Right lobe of liver (tissue), 6 donors: ENCODE measurements around the gene GNAT2. TPM values are rescaled to one million over a fixed set of nuclear protein-coding genes. Genes with fewer than 3 reads are reported as not detected.

ENCODE experiments used
- ATAC-seq, 4 donors: fragments of 200-7000 bp; cut with Tn5 transposase; one replicate each; pipeline ENCODE4 v1.9.1; 2020; ENCODE audit warnings: mild to moderate bottlenecking in 4 of 4, moderate library complexity in 4 of 4
- DNase-seq, 3 donors: peaks; one replicate each; pipeline ENCODE4 v3.0.0-alpha.2; 2020
- H3K27ac ChIP-seq, 3 donors: fragments of 200-600 bp; one replicate each; pipeline ENCODE4 v1.8.0; 2022
- H3K27me3 ChIP-seq, 2 donors: fragments of 200-600 bp; one replicate each; pipeline ENCODE4 v1.8.0; 2022
- H3K36me3 ChIP-seq, 4 donors: fragments of 200-600 bp; sonication (generic) in 1 of 4; one replicate each; pipeline versions ENCODE4 v1.5.1 to v1.8.0; 2017 to 2022; ENCODE audit warnings: control low read depth in 1 of 4
- H3K4me1 ChIP-seq, 4 donors: fragments of 200-600 bp; sonication (generic) in 1 of 4; one replicate each; pipeline versions ENCODE4 v1.5.1 to v1.8.0; 2017 to 2022; ENCODE audit warnings: control low read depth in 1 of 4
- H3K4me3 ChIP-seq, 3 donors: fragments of 200-600 bp; one replicate each; pipeline ENCODE4 v1.8.0; 2022
- H3K9me3 ChIP-seq, 4 donors: fragments of 200-600 bp; sonication (generic) in 1 of 4; one replicate each; pipeline versions ENCODE4 v1.5.1 to v1.8.0; 2017 to 2022; ENCODE audit warnings: control low read depth in 1 of 4
- CTCF ChIP-seq, 4 donors: fragments of 200-600 bp in 3 of 4; fragments of 450-650 bp in 1 of 4; IDR thresholded peaks; one replicate each; pipeline versions ENCODE4 v1.5.1 to v1.8.0; 2016 to 2022; ENCODE audit warnings: antibody characterized with exemption in 4 of 4, mild to moderate bottlenecking in 2 of 4
- POLR2A ChIP-seq: fragments of 450-650 bp; IDR thresholded peaks from one replicate; pipeline ENCODE4 v1.6.1; 2017; ENCODE audit warnings: antibody characterized with exemption, mild to moderate bottlenecking
- WGBS: methylation state at CpG from one replicate; pipeline ENCODE4 v1.1.6; 2018; ENCODE audit warnings: low coverage, low lambda C conversion rate; ENCODE audit not compliant: insufficient coverage; ENCODE audit errors: missing lambda C conversion rate; 5-methylcytosine and 5-hydroxymethylcytosine counted together
- intact Hi-C, 2 donors: fragments of 100-400 bp; cut with DNase I; formaldehyde crosslinking; loops; one replicate each; pipeline versions ENCODE4 v1.11.2 to v1.14.1; 2022
- total RNA-seq, 6 experiments: library from RNA; depleted of rRNA in 2 of 6; stranded (reverse); fragments of >200 nt in 2 of 6; fragmentation: NEBNext Ultra II Directional in 3 of 6; extraction: Animal tissue kit (Norgen Biotek cat#: 25700) in 3 of 6; gene quantifications; one replicate each; pipeline versions ENCODE4 v1.1.0 to v1.2.4, GENCODE V29; 2016 to 2023
- donor health status: DM: no; HTN: yes; CAD: no.
- donor health status: DM: no; HTN: no; CAD: no.
- donor health status: DM: no; HTN: no; CAD: no.
- donor health status: DM: no; HTN: yes; CAD: no.
- donor health status: DM: no; HTN: yes; CAD: no.

GNAT2 gene
- total RNA-seq, 6 experiments from 2014 or later: 0.20 to 0.21 (median 0.20) TPM; not detected in 3

GRCh38 chr1:109589177-109589576 lies 30.2 kb downstream of the GNAT2 start:
- H3K27ac ChIP-seq: no peak overlapping the region
- ATAC-seq (peak; percentile 56 to 83 (median 75)), DNase-seq (no peak)
- H3K27me3 ChIP-seq: no peaks in the 10 kb centered on the region
- peaks cover 0 to 35% (median 3%) of the 10 kb centered on the region in 4 donors for H3K4me1 ChIP-seq
- peaks cover 3 to 36% (median 15%) of the 10 kb centered on the region in 4 donors for H3K36me3 ChIP-seq
- intact Hi-C loops: no loop called here
- TF ChIP-seq CTCF (IDR thresholded peaks at IDR 0.05) (no peak), POLR2A (no peak)
- H3K9me3 ChIP-seq: no peaks in the 10 kb centered on the region
- H3K4me3 ChIP-seq: no peak overlapping the region
- 16% methylated on average over 3 of the region's 3 CpGs for WGBS

- Histone ChIP-seq H3K27ac (peak overlapping the region in 1 of 3 donors; percentile 42), H3K9me3 (no peaks in the 10 kb centered on the region), H3K27me3 (no peaks in the 10 kb centered on the region), H3K36me3 (peaks cover 3 to 31% (median 8%) of the 10 kb centered on the region in 4 donors), H3K4me1 (peaks cover 0 to 37% (median 3%) of the 10 kb centered on the region in 4 donors), H3K4me3 (no peak overlapping the region)
- no peak for DNase-seq
- 21% methylated on average over 3 of the region's 3 CpGs for WGBS
- intact Hi-C loops: no loop called here
- peak in 2 of 4 donors; percentile 67 to 78 for ATAC-seq
- no peak for TF ChIP-seq POLR2A
- TF ChIP-seq CTCF (IDR thresholded peaks at IDR 0.05): no peak
Observed at GRCh38 chr1:109586055-109586454, 33.4 kb downstream of the GNAT2 start.

- peaks cover 0 to 37% (median 3%) of the 10 kb centered on the region in 4 donors for H3K4me1 ChIP-seq
Observed at GRCh38 chr1:109584766-109585165, 34.6 kb downstream of the GNAT2 start.

DNA sequence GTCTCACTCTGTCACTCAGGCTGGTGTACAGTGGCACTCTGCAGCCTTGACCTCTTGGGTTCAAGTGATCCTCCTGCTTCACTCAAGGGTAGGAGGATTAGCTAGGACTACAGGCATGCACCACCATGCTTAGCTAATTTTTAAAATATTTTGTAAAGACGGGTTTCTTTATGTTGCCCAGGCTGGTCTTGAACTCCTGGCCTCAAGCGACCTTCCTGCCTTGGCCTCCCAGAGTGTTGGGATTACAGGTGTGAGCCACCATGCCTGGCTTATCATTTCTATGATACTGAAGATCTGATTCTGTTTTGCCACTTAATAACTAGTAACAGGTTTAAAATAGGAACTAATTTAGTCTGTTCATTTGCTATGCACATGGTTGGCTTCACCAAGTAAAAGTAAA lies 37.4 kb downstream of the GNAT2 start:
- intact Hi-C loops: no loop called here
- 100% methylated on average over 2 of the region's 2 CpGs for WGBS
- H3K27me3 ChIP-seq: no peaks in the 10 kb centered on the region
- H3K36me3 ChIP-seq: peaks cover 4 to 22% (median 7%) of the 10 kb centered on the region in 4 donors
- DNase-seq (no peak), ATAC-seq (no peak)
- TF ChIP-seq CTCF (IDR thresholded peaks at IDR 0.05) (no peak), POLR2A (no peak)
- no peak overlapping the region for H3K27ac ChIP-seq
- no peaks in the 10 kb centered on the region for H3K9me3 ChIP-seq
- peaks cover 0 to 27% (median 3%) of the 10 kb centered on the region in 4 donors for H3K4me1 ChIP-seq
- no peak overlapping the region for H3K4me3 ChIP-seq

More at GRCh38 chr1:109584766-109585165, 34.6 kb downstream of the GNAT2 start:
- intact Hi-C loops: no loop called here
- Histone ChIP-seq H3K36me3 (peaks cover 3 to 30% (median 8%) of the 10 kb centered on the region in 4 donors), H3K4me3 (no peak overlapping the region), H3K9me3 (no peaks in the 10 kb centered on the region), H3K27ac (no peak overlapping the region), H3K27me3 (no peaks in the 10 kb centered on the region)
- TF ChIP-seq POLR2A: no peak
- no peak for TF ChIP-seq CTCF (IDR thresholded peaks at IDR 0.05)
- 15% methylated on average over 1 of the region's 1 CpG for WGBS
- ATAC-seq: peak in 3 of 4 donors; percentile 31 to 43 (median 42)
- DNase-seq: no peak
